Endothelial cell of umbilical vein (primary cell): ENCODE data around the gene ATAD5.

Source experiments
- EZH2 ChIP-seq: IDR thresholded peaks from 2 replicates; pipeline ENCODE4 v1.6.1; 2012; ENCODE audit warnings: borderline replicate concordance, low read depth, mild to moderate bottlenecking, moderate library complexity, low read length, inconsistent platforms; ENCODE audit not compliant: severe bottlenecking
- FOS ChIP-seq: IDR thresholded peaks from 2 replicates; pipeline ENCODE4 v1.6.1; 2011; ENCODE audit warnings: mild to moderate bottlenecking, low read length, moderate library complexity, borderline replicate concordance; ENCODE audit not compliant: insufficient read depth
- MAX ChIP-seq: IDR thresholded peaks from 2 replicates; pipeline ENCODE4 v1.6.1; 2011; ENCODE audit not compliant: insufficient read depth, insufficient read length
- MYC ChIP-seq: IDR thresholded peaks from one replicate; pipeline ENCODE4 v1.6.1; 2011; ENCODE audit warnings: mild to moderate bottlenecking, low read depth, low read length
- POLR2A ChIP-seq: IDR thresholded peaks from 2 replicates; pipeline ENCODE4 v1.6.1; 2012; ENCODE audit warnings: low read depth, mild to moderate bottlenecking, control low read depth, low read length
- POLR2AphosphoS5 ChIP-seq: IDR thresholded peaks from 2 replicates; pipeline ENCODE4 v1.6.1; 2012; ENCODE audit warnings: low read depth, mild to moderate bottlenecking, control low read depth, low read length, moderate library complexity; ENCODE audit not compliant: insufficient read depth
- TF ChIP-seq, protein P1 (sequence below), 2 donors: IDR thresholded peaks; 1 replicate in 1 of 2; 2 replicates in 1 of 2; pipeline ENCODE4 v1.5.1; 2011; ENCODE audit warnings: low read length in 2 of 2, mild to moderate bottlenecking in 2 of 2, moderate library complexity in 2 of 2, control low read depth in 1 of 2, inconsistent platforms in 1 of 2, low read depth in 1 of 2; ENCODE audit not compliant: insufficient read depth in 1 of 2; ENCODE audit errors: extremely low read depth in 1 of 2

DNA sequence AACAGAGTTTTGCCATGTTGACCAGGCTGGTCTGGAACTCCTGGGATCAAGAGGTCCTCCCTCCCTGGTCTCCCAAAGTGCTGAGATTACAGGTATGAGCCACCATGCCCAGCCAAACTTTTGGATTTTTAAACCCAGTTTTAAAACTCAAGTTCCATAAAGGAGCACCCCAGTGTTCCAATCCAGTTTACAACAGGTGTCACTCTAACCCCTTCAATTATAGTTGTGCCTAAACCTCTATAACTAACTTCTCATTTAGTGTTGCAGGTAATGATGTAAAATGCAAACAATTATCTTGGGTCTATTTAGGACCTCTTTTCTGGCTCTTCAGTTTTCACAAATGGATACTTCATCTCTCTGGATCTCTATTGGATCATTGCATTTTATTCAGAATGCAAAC, 82.2 kb downstream of the ATAD5 start:
- TF ChIP-seq, protein P1, sequence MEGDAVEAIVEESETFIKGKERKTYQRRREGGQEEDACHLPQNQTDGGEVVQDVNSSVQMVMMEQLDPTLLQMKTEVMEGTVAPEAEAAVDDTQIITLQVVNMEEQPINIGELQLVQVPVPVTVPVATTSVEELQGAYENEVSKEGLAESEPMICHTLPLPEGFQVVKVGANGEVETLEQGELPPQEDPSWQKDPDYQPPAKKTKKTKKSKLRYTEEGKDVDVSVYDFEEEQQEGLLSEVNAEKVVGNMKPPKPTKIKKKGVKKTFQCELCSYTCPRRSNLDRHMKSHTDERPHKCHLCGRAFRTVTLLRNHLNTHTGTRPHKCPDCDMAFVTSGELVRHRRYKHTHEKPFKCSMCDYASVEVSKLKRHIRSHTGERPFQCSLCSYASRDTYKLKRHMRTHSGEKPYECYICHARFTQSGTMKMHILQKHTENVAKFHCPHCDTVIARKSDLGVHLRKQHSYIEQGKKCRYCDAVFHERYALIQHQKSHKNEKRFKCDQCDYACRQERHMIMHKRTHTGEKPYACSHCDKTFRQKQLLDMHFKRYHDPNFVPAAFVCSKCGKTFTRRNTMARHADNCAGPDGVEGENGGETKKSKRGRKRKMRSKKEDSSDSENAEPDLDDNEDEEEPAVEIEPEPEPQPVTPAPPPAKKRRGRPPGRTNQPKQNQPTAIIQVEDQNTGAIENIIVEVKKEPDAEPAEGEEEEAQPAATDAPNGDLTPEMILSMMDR (IDR thresholded peaks at IDR 0.05; ENCODE audit: extremely low read depth in 1 of 2, insufficient read depth in 1 of 2, low read depth in 1 of 2, low read length in 2 of 2), result no peak
- TF ChIP-seq MAX (no peak), POLR2AphosphoS5 (no peak), FOS (no peak), EZH2 (no peak), POLR2A (no peak), MYC (no peak)
